ENCODE data around the gene IL22. TPM values are rescaled to one million over a fixed set of nuclear protein-coding genes. Genes with fewer than 3 reads are reported as not detected.

IL22 gene
- total RNA-seq, 1 experiment from 2014 or later, result not detected

DNA sequence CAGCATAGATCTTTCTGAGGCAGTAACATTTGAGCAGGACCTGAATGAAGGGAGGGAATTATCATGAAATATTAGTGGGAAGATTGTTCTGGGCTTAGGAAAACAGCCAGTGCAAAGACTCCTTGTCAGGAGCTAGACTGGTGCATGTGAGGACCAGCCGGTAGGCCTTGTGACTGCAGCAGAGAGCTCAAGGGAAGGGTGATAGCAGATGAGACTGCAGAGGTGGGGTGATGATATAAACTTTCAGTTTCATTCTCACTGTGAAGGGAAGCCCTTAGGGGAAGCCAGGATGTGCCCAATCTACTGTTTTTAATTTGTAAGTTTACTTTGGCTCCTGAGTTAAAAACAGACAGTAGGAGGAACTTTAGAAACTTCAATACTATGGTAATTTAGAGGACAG is 12.4 kb downstream of the IL22 start:
- H3F3A ChIP-seq (ENCODE audit: low read length, unreplicated experiment), result peaks cover 6% of the 10 kb centered on the region
- no peaks in the 10 kb centered on the region for H3K79me2 ChIP-seq (ENCODE audit: low read length)
- no peaks in the 10 kb centered on the region for H3K9me2 ChIP-seq (replicated peaks; ENCODE audit: low read length)
- ChIA-PET CTCF (no interaction called here), POLR2A (ENCODE audit: unreplicated experiment) (no interaction called here)
- H3K9ac ChIP-seq (ENCODE audit: low read length), result no peak overlapping the region; the same call in 1 of the 2 replicates
- H3K27me3 ChIP-seq (ENCODE audit: low read length), result no peaks in the 10 kb centered on the region
- H3K36me3 ChIP-seq (ENCODE audit: low read depth, low read length), result no peaks in the 10 kb centered on the region
- H4K20me1 ChIP-seq (ENCODE audit: low read length), result no peaks in the 10 kb centered on the region
- peak; percentile 8 for DNase-seq
- peak overlapping the region; percentile 57; the same call in 1 of the 2 replicates for H3K4me2 ChIP-seq (ENCODE audit: low read length)
- peak overlapping the region; percentile 87 for H3K27ac ChIP-seq (ENCODE audit: low read length)
- BruUV-seq (replicated peaks), result no TSS peak
- TF ChIP-seq, protein P1, sequence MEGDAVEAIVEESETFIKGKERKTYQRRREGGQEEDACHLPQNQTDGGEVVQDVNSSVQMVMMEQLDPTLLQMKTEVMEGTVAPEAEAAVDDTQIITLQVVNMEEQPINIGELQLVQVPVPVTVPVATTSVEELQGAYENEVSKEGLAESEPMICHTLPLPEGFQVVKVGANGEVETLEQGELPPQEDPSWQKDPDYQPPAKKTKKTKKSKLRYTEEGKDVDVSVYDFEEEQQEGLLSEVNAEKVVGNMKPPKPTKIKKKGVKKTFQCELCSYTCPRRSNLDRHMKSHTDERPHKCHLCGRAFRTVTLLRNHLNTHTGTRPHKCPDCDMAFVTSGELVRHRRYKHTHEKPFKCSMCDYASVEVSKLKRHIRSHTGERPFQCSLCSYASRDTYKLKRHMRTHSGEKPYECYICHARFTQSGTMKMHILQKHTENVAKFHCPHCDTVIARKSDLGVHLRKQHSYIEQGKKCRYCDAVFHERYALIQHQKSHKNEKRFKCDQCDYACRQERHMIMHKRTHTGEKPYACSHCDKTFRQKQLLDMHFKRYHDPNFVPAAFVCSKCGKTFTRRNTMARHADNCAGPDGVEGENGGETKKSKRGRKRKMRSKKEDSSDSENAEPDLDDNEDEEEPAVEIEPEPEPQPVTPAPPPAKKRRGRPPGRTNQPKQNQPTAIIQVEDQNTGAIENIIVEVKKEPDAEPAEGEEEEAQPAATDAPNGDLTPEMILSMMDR (conservative IDR thresholded peaks at IDR 0.05; ENCODE audit: low read depth, low read length), result no peak
- TF ChIP-seq EZH2phosphoT487 (IDR thresholded peaks at IDR 0.05; ENCODE audit: borderline replicate concordance, low read length) (no peak), EZH2 (IDR thresholded peaks at IDR 0.05; ENCODE audit: low read length, unreplicated experiment) (no peak)
- no peaks in the 10 kb centered on the region for H3K9me3 ChIP-seq (ENCODE audit: low read length)
- no peak overlapping the region for H2AFZ ChIP-seq (ENCODE audit: low read length)
- ATAC-seq, result peak; percentile 14; the same call in 1 of the 2 replicates
- intact Hi-C loops (cut with micrococcal nuclease), result loop anchor here (1.0 kb wide), 2 partner anchors 18 to 69 kb away; no protein-coding TSS in a partner anchor
- H3K4me3 ChIP-seq (ENCODE audit: low read length), result no peak overlapping the region
- peaks cover 28% of the 10 kb centered on the region for H3K4me1 ChIP-seq (ENCODE audit: insufficient read depth, low read length)

DNA sequence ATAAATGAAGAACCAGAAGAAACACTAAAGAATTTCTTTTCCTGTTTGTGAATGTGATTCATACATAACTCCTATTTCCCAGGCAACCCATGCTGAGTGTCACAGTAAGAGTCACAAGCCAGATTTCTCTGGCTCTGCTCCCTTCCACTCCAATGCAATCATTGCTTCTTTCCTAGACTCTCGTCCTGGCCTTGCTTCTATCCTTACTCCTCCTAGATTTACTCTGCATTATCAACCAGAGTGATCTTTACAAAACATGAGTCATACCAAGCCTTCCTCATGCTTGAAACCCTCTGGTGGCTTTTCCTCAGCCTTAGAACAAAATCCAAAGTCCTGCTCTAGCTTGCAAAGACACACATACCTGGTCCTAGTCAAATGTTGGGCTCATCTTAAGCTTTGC is 13.3 kb downstream of the IL22 start:
- Histone ChIP-seq H4K20me1 (ENCODE audit: low read length) (no peaks in the 10 kb centered on the region), H3K9me2 (replicated peaks; ENCODE audit: low read length) (no peaks in the 10 kb centered on the region), H3K4me3 (ENCODE audit: low read length) (peak overlapping the region; percentile 32; the same call in 1 of the 2 replicates), H3F3A (ENCODE audit: low read length, unreplicated experiment) (peaks cover 6% of the 10 kb centered on the region), H3K79me2 (ENCODE audit: low read length) (no peaks in the 10 kb centered on the region), H3K4me2 (ENCODE audit: low read length) (peak overlapping the region; percentile 72), H3K9ac (ENCODE audit: low read length) (peak overlapping the region; percentile 48), H3K27ac (ENCODE audit: low read length) (peak overlapping the region; percentile 87), H2AFZ (ENCODE audit: low read length) (peak overlapping the region; percentile 30; the same call in 1 of the 2 replicates), H3K9me3 (ENCODE audit: low read length) (no peaks in the 10 kb centered on the region), H3K4me1 (ENCODE audit: insufficient read depth, low read length) (peaks cover 28% of the 10 kb centered on the region), H3K36me3 (ENCODE audit: low read depth, low read length) (no peaks in the 10 kb centered on the region), H3K27me3 (ENCODE audit: low read length) (no peaks in the 10 kb centered on the region)
- TF ChIP-seq, protein P1 (conservative IDR thresholded peaks at IDR 0.05; ENCODE audit: low read depth, low read length), result no peak
- TF ChIP-seq EZH2phosphoT487 (IDR thresholded peaks at IDR 0.05; ENCODE audit: borderline replicate concordance, low read length), result no peak
- ChIA-PET CTCF (interaction anchor here (0.6 kb wide), 1 partner anchor 75 kb away, joined by 3 read pairs; no protein-coding TSS in a partner anchor), POLR2A (ENCODE audit: unreplicated experiment) (interaction anchor here (0.7 kb wide), 1 partner anchor 970 kb away, joined by 3 read pairs; no protein-coding TSS in a partner anchor)
- BruUV-seq (replicated peaks), result no TSS peak
- DNase-seq (peak; percentile 95), ATAC-seq (peak; percentile 95)
- intact Hi-C loops (cut with micrococcal nuclease), result loop anchor here (1.0 kb wide), 2 partner anchors 19 to 70 kb away; no protein-coding TSS in a partner anchor

DNA sequence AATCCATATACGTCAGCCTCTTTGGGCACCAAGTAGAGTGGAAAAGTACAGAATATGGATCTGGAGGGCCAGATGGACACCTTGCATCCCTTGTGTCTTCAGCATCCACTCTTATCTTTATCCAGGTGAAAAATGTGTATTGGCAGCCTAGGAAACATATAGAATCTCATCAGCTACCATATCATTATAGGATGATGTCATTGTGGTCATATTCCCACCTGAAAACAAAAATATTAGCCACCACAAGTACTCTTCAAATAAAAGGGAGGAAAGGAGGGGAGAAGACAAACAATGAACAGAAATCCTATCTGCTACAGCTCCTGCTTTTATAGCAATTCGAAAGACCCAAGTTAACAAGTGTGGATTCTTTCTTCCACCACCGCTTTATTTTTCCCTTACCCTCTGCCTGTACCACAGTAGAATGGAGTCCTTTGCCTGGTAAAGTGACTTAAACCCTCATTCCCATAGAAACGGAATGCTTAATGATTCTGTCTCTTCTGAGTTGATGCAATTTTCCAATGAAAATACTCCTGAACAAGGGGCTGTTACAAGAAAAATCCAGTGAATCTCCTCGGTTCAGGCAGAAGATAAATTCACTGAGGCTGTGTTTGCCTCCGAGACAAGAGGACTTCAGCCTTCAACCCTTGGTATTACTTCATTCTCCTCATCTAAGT is 14.0 kb downstream of the IL22 start:
- no peaks in the 10 kb centered on the region for H3K9me3 ChIP-seq (ENCODE audit: low read length)
- H3K79me2 ChIP-seq (ENCODE audit: low read length), result no peaks in the 10 kb centered on the region
- peak overlapping the region; percentile 48 for H3K9ac ChIP-seq (ENCODE audit: low read length)
- peak; percentile 26 for DNase-seq
- H3K4me1 ChIP-seq (ENCODE audit: insufficient read depth, low read length), result peaks cover 28% of the 10 kb centered on the region
- POLR2A ChIA-PET (ENCODE audit: unreplicated experiment), result no interaction called here
- CTCF ChIA-PET, result interaction anchor here (0.6 kb wide), 1 partner anchor 76 kb away, joined by 3 read pairs; no protein-coding TSS in a partner anchor
- H3K36me3 ChIP-seq (ENCODE audit: low read depth, low read length), result no peaks in the 10 kb centered on the region
- no peak for TF ChIP-seq EZH2phosphoT487 (IDR thresholded peaks at IDR 0.05; ENCODE audit: borderline replicate concordance, low read length)
- no peak for TF ChIP-seq EZH2 (IDR thresholded peaks at IDR 0.05; ENCODE audit: low read length, unreplicated experiment)
- TF ChIP-seq, protein P1 (conservative IDR thresholded peaks at IDR 0.05; ENCODE audit: low read depth, low read length), result no peak
- ATAC-seq, result peak; percentile 11; the same call in 1 of the 2 replicates
- peak overlapping the region; percentile 72 for H3K4me2 ChIP-seq (ENCODE audit: low read length)
- H3K9me2 ChIP-seq (replicated peaks; ENCODE audit: low read length), result no peaks in the 10 kb centered on the region
- peak overlapping the region; percentile 30; the same call in 1 of the 2 replicates for H2AFZ ChIP-seq (ENCODE audit: low read length)
- TSS peak; percentile 97 for BruUV-seq (replicated peaks)
- H3K4me3 ChIP-seq (ENCODE audit: low read length), result peak overlapping the region; percentile 32
- peaks cover 6% of the 10 kb centered on the region for H3F3A ChIP-seq (ENCODE audit: low read length, unreplicated experiment)
- intact Hi-C loops (cut with micrococcal nuclease), result no loop called here
- peak overlapping the region; percentile 87 for H3K27ac ChIP-seq (ENCODE audit: low read length)
- no peaks in the 10 kb centered on the region for H4K20me1 ChIP-seq (ENCODE audit: low read length)
- no peaks in the 10 kb centered on the region for H3K27me3 ChIP-seq (ENCODE audit: low read length)
